Fibroblast of peridontal ligament (primary cell): ENCODE results near the gene OSR1.
A peak's percentile ranks its signal among the peaks of the same experiment; 100 is the strongest.
"Not testable (repeated sequence)": the region's sequence is repeated elsewhere in the genome, so short reads cannot be mapped to it uniquely, and the experiment has no call there.

ENCODE experiments used
- DNase-seq: peaks from one replicate; pipeline ENCODE4 v3.0.0-alpha.2; 2010; ENCODE audit errors: extremely low read depth

Gene OSR1

DNA sequence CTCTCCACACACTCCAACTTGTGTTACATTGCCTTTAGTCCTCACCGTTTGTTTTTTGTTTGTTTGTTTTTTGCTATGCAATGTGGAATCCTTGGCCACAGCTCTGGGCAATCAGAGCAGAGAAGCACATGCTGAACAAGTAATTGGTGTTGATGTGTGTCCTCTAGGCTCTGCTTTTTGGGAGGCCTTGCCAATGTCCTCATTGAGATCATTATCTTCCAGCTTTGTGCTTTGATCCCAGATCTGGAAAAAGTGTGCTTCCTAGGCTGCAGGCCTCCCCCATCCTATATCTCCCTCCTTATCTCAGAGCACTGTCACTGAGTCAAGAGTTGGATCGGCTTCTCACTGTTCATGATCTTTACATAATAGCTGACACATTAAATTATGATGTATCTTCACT is 25.9 kb downstream of the OSR1 start:
- no peak for DNase-seq

DNA sequence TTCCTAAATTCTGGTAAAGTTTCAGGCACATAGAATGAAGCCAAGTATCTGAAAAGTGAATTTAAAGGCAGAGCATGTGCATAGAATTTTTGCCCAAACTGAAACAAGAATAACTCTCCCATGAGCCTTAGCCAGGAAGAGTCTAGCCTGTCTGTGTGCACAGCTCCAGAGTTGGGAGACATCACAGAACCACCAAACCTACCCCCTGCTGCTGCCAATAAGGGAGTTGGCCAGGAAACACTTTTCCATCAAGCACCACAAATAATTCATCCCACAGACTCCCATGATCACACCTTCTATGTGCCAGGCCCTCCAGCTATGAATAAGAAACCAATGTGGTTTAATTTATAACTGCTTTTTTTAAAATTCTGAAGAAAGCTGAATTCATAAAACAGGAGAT is 27.0 kb downstream of the OSR1 start:
- DNase-seq = no peak

DNA sequence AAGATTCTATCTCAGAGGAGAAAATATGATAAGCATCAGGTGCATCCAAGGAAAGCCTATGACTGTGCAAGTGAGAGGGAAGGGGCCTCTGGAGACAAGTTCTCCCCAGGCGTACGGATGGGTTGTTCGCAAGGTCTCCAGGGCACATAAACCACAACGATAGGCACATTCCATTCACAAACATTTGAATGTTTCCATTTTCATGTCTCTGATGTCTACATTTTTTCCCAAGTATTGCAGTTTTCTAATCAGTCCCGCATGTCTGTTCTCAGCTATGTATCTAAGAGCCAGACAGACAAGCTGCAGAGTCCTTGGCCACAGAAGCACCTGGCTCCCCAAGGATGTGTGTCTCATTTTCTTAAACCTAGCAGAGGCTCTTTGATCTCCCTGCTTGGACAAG is 28.0 kb downstream of the OSR1 start:
- DNase-seq = no peak

DNA sequence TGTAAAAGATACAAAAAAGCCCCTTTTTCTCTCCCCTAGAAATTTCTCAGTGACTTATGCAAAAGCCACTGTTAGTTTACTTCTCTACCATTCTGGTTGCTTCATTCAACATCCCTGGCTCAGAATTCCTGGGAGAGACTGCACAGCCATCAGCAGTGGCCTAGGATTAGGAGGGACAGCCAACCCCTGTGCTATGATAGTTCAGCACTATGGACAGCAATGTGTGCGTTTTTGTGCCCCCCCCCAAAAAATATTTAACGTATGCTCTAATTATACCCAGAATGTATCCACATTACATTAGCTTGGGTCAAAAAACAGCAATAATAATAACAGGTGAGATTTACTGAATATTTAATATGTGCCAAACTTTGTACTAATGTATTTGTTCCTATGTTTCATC is 29.0 kb downstream of the OSR1 start:
- no peak for DNase-seq

DNA sequence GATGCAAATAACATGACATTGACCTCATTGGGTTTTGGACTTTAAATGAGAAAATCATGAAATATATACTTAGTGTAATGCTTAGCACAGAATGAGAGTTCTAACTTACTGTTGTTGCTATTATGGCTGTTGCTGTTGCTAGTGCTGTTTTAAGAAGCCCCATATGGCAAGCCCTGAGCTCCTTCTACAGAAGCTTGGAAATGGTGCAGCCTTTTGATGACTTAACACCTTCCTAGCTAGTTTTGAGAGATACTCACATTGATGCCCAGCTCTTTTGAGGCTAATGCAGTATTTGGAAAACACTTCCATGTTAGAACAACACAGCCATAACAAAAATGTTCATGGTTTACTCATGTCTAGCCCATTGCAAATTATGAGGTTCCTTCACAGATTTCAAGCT is 30.9 kb downstream of the OSR1 start:
- DNase-seq = no peak

DNA sequence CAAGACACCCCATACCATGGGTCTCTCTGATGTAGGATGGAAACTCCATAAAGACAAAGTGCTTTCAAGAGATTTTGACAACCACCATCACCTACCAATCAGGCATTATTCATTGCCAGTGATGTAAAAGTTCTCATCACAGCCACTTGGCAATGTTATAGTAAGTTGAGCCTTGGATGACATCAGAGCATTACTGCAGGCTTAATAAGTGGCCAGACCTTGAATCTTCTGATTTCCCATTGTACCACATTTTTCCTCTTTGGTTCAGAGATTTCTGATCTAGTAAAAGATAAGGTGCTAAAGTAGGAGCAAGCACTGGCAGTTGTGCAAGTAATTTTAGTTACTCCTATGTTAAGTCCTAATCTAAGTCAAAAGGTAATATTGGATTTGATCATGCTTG is 36.5 kb downstream of the OSR1 start:
- DNase-seq = peak; percentile 47

DNA sequence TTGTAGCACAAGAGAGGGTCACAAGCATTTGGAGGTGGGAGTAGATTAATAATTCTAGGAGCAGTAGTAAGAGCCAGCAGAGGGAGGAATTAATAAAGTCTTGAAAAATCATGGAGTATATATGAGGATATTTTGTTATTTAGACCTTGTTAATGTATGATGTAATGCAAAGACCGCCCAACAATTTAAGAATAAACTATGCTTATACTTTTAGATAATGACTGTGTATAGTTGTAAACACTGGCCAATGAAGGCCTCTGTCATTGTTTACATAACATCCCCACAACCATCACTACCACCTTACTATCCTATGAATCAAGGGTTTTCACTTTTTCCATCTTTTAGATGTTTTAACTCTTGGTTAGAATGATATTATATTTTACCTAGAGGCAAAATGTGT is 37.6 kb downstream of the OSR1 start:
- DNase-seq = no peak

DNA sequence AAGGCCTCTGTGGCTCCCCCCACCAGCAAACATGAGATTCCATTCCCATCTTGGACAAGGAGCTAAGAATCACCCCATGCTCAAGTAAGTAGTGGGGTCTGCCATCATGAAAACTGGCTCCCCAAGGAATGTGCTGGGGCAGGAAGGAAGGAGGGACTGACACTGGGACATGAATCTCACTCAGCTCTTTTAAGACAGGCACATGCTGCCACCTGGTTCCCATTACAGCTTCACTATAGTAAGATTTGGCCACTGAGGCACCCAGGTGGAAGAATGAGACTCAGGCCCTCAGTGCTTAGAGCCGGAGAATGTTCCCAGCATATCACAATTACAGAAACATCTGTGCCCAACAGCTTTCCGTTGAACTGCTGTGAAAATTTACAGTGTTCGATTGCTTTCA is 38.7 kb downstream of the OSR1 start:
- no peak for DNase-seq

DNA sequence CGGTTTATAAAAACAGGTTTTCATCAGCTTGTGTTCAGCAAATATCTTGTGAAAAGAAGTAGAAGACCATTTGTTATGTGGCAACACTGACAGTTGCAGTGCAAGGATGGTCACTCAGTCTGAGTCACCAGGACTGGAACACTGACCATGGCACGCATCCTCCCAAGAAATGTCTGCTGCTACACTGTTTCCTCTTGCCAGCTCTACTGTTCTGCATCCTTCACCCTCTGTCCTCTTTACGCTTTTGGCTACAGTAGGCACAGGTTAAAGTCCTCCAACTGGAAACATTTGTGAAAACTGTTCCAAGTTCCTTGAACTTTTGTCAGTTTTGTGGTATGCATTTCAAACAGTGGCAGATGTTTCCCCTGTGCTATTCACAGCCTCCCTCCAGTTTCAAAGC is 39.4 kb downstream of the OSR1 start:
- DNase-seq = no peak

DNA sequence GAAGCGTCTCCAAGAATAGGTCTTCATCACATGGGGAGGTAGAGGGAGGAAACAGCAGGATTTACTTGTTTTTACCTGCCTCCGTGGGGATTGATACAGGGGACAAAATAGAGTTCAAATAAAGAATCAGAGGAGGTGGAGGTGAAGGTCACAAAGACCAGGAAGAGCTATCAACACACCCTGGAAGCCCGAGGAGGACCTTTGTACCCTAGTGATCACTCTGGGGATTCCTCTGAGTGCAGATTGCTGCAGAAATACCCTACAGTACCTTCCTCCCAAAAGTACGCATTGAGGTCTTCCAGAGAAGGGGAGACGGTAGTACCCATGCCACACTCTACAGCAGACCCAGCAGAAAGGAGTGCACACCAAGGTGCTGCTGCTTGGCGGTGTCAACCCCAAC is 44.9 kb downstream of the OSR1 start:
- no peak for DNase-seq

DNA sequence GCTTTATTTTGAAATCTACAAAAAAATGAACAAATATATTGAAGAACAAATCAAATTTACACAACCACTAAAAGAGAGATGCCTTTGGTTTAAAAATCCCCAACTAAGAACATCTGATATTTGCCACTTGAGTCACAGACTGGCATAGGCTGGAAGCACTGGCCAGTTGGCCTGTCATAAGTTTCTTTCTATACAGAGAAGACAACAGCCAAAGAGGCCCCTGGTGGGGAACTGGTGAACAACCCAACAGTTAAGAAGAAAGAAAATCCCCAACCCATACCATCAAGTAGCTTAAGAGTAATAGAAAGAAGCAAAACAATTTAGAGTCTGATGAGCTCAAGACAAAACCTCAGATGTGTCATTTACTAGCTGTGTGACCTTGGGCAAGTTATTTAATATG is 45.5 kb downstream of the OSR1 start:
- DNase-seq = peak; percentile 72

DNA sequence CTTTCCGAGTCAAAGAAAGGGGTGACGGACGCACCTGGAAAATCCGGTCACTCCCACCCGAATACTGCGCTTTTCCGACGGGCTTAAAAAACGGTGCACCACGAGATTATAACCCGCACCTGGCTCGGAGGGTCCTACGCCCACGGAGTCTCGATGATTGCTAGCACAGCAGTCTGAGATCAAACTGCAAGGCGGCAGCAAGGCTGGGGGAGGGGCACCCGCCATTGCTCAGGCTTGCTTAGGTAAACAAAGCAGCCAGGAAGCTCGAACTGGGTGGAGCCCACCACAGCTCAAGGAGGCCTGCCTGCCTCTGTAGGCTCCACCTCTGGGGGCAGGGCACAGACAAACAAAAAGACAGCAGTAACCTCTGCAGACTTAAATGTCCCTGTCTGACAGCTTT is 52.4 kb downstream of the OSR1 start:
- not testable (repeated sequence) for DNase-seq

DNA sequence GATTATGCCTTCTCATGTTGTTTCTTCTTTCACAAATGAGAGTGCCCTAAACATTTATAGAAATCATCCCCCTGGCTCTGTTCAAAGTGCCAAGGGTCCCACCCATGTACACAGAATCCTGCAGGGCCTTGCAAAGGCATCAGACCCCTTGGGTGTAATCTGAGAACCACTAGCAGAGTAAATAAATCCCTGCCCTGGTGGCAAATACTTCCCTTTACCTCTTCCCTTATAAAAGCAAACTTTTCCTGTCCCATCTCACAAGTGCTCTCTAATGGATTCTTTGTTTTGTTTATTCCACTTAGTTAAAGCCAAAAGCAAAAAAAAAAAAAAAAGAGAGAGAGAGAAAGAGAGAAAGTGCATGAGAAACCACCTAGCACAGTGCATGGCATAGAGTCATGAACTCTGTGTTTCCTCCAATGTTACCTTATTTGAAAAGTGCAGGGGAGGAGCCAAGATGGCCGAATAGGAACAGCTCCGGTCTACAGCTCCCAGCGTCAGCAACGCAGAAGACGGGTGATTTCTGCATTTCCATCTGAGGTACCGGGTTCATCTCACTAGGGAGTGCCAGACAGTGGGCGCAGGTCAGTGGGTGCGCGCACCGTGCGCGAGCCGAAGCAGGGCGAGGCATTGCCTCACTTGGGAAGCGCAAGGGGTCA is 52.9 kb downstream of the OSR1 start:
- not testable (repeated sequence) for DNase-seq

DNA sequence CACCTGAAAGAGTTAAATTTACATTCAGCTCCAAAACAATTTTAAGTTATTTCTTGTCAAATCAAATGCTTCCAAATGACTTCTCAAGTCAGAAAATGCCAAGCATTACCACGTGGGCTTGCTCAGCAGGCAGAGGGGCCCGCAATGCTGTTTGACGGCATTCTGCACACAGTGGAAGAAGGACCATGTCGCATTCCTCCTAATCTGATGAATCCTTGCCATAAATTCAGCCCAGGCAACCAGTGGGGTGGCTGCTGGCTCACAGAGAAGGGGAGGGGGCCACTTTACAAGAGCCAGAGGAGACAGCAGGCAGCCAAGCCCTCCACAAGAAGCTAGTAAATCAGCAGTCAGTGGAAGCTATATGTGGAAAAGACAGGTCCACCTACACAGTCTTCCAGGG is 56.7 kb downstream of the OSR1 start:
- no peak for DNase-seq
